Psoas muscle (tissue), 8 donors: ENCODE data around the gene OR56B4. TPM values are rescaled to one million over a fixed set of nuclear protein-coding genes. Genes with fewer than 3 reads are reported as not detected.
"Not testable (repeated sequence)": the region's sequence is repeated elsewhere in the genome, so short reads cannot be mapped to it uniquely, and the experiment has no call there.

Source experiments
- ATAC-seq, 4 donors: fragments of 200-7000 bp; cut with Tn5 transposase; one replicate each; pipeline ENCODE4 v1.9.1; 2020; ENCODE audit warnings: moderate library complexity in 3 of 4, mild to moderate bottlenecking in 2 of 4
- DNase-seq, 2 donors: peaks; one replicate each; pipeline ENCODE4 v3.0.0-alpha.2; 2020
- H3K27ac ChIP-seq: fragments of 200-600 bp; one replicate; pipeline ENCODE4 v1.8.0; 2022
- H3K27me3 ChIP-seq, 3 donors: fragments of 200-600 bp in 1 of 3; one replicate each; pipeline versions ENCODE4 v1.6.1 to v1.8.0; 2013 to 2022; ENCODE audit warnings: low read length in 2 of 3, mild to moderate bottlenecking in 2 of 3, moderate library complexity in 1 of 3; ENCODE audit not compliant: insufficient read depth in 3 of 3
- H3K36me3 ChIP-seq, 2 donors: fragments of 200-600 bp in 1 of 2; one replicate each; pipeline versions ENCODE4 v1.6.1 to v1.8.0; 2013 to 2022; ENCODE audit warnings: low read depth in 1 of 2, mild to moderate bottlenecking in 1 of 2, moderate library complexity in 1 of 2; ENCODE audit not compliant: insufficient read depth in 1 of 2
- H3K4me1 ChIP-seq: fragments of 200-600 bp; one replicate; pipeline ENCODE4 v1.8.0; 2022
- H3K4me3 ChIP-seq: fragments of 200-600 bp; one replicate; pipeline ENCODE4 v1.8.0; 2022; ENCODE audit warnings: mild to moderate bottlenecking
- H3K9me3 ChIP-seq: fragments of 200-600 bp; one replicate; pipeline ENCODE4 v1.8.0; 2022
- CTCF ChIP-seq: fragments of 200-600 bp; IDR thresholded peaks from one replicate; pipeline ENCODE4 v1.8.0; 2022; ENCODE audit warnings: antibody characterized with exemption
- WGBS, 3 donors: extraction: QIAGEN DNeasy Blood & Tissue Kit; methylation state at CpG; one replicate each; pipeline versions ENCODE4 v1.1.6 to v1.1.7; 2013; 5-methylcytosine and 5-hydroxymethylcytosine counted together
- intact Hi-C, 2 donors: fragments of 100-400 bp; cut with DNase I; formaldehyde crosslinking; loops; one replicate each; pipeline versions ENCODE4 v1.11.0 to v1.14.2; 2022
- polyA plus RNA-seq, 3 donors: library from polyadenylated mRNA; stranded (reverse); fragments of 200-250 nt; gene quantifications; one replicate each; pipeline ENCODE4 v1.2.3, GENCODE V29; 2013
- total RNA-seq, 4 donors: library from RNA; stranded (reverse); fragmentation: NEBNext Ultra II Directional in 2 of 4; extraction: Animal tissue kit (Norgen Biotek cat#: 25700) in 2 of 4; gene quantifications; one replicate each; pipeline versions ENCODE4 v1.2.1 to v1.2.4, GENCODE V29; 2021 to 2023
- donor health status: healthy with polysubstance abuse.
- donor health status: DM: no; HTN: no; CAD: no; lungs with moderate emphysema.
- donor health status: Bipolar disorder and iron deficiency.
- donor health status: healthy.
- donor health status: DM: yes; HTN: yes; CAD: no.
- donor health status: DM: no; HTN: no; CAD: no.
- donor health status: DM: no; HTN: no; CAD: no.
- donor health status: DM: yes; HTN: yes; CAD: no.

The OR56B4 gene
- total and polyA plus RNA-seq, 7 donors: not detected

- H3K4me1 ChIP-seq: no peaks in the 10 kb centered on the region
- H3K36me3 ChIP-seq: no peaks in the 10 kb centered on the region
- H3K9me3 ChIP-seq: no peaks in the 10 kb centered on the region
- H3K27ac ChIP-seq: no peak overlapping the region
- no peaks in the 10 kb centered on the region for H3K27me3 ChIP-seq
- no peak overlapping the region for H3K4me3 ChIP-seq
- intact Hi-C loops: no loop called here
- no peak for TF ChIP-seq CTCF
- ATAC-seq (no peak), DNase-seq (no peak)
These were observed 35.5 kb downstream of the OR56B4 start for GRCh38 chr11:6142936-6143335.

GRCh38 chr11:6143737-6144136, 36.3 kb downstream of the OR56B4 start:
- H3K9me3 ChIP-seq, ATAC-seq, H3K27ac ChIP-seq, H3K27me3 ChIP-seq, DNase-seq, H3K36me3 ChIP-seq, intact Hi-C loops, H3K4me3 ChIP-seq, H3K4me1 ChIP-seq: not testable (repeated sequence)
- 65 to 70% (median 67%) methylated on average over 10 to 16 of the region's 21 CpGs for WGBS, 3 donors

GRCh38 chr11:6151117-6151516, 43.6 kb downstream of the OR56B4 start:
- H3K4me1 ChIP-seq: no peaks in the 10 kb centered on the region
- no peaks in the 10 kb centered on the region for H3K27me3 ChIP-seq
- no peak overlapping the region for H3K4me3 ChIP-seq
- no peak for ATAC-seq
- WGBS, 3 donors: 28 to 34% (median 29%) methylated on average over 1 of the region's 1 CpG
- no peak overlapping the region for H3K27ac ChIP-seq
- intact Hi-C loops: no loop called here
- no peak for TF ChIP-seq CTCF
- no peaks in the 10 kb centered on the region for H3K36me3 ChIP-seq
- DNase-seq: no peak
- H3K9me3 ChIP-seq: no peaks in the 10 kb centered on the region

- DNase-seq (no peak), ATAC-seq (no peak)
- 84 to 92% (median 92%) methylated on average over 2 of the region's 2 CpGs for whole genome bisulfite sequencing, 3 donors
- Histone ChIP-seq H3K27me3 (no peaks in the 10 kb centered on the region), H3K36me3 (no peaks in the 10 kb centered on the region), H3K4me3 (no peak overlapping the region), H3K4me1 (no peaks in the 10 kb centered on the region), H3K27ac (no peak overlapping the region), H3K9me3 (no peaks in the 10 kb centered on the region)
- no peak for TF ChIP-seq CTCF
- intact Hi-C loops: no loop called here
These were observed 44.6 kb downstream of the OR56B4 start for GRCh38 chr11:6152126-6152525.

GRCh38 chr11:6156628-6157359, 49.3 kb downstream of the OR56B4 start:
- intact Hi-C loops: no loop called here
- DNase-seq: no peak
- no peak overlapping the region for H3K27ac ChIP-seq
- no peaks in the 10 kb centered on the region for H3K4me1 ChIP-seq
- no peak overlapping the region for H3K4me3 ChIP-seq
- no peaks in the 10 kb centered on the region for H3K27me3 ChIP-seq
- H3K9me3 ChIP-seq: no peaks in the 10 kb centered on the region
- no peak for ATAC-seq
- 70 to 83% (median 75%) methylated on average over 7 of the region's 7 CpGs for WGBS, 3 donors
- TF ChIP-seq CTCF: no peak
- no peaks in the 10 kb centered on the region for H3K36me3 ChIP-seq

Other genes with a start within 250 kb of the OR56B4 start
- gene OR52E8, start 250.0 kb upstream of the OR56B4 start, total RNA-seq: not detected
- gene OR52E8, start 250.0 kb upstream of the OR56B4 start, polyA plus RNA-seq: not detected
- gene OR52E4, start 227.1 kb upstream of the OR56B4 start, total RNA-seq: not detected
- gene OR52E4, start 227.1 kb upstream of the OR56B4 start, polyA plus RNA-seq: not detected
- not detected for gene OR52E5, start 214.5 kb upstream of the OR56B4 start, total RNA-seq
- gene OR52E5, start 214.5 kb upstream of the OR56B4 start, polyA plus RNA-seq: not detected
- gene OR56A3, start 165.4 kb upstream of the OR56B4 start, total RNA-seq: not detected
- not detected for gene OR56A3, start 165.4 kb upstream of the OR56B4 start, polyA plus RNA-seq
- not detected for gene OR56A5, start 139.2 kb upstream of the OR56B4 start, total RNA-seq
- gene OR56A5, start 139.2 kb upstream of the OR56B4 start, polyA plus RNA-seq: not detected
- not detected for gene OR52L1, start 120.7 kb upstream of the OR56B4 start, total RNA-seq
- gene OR52L1, start 120.7 kb upstream of the OR56B4 start, polyA plus RNA-seq: not detected
- gene OR56A4, start 100.7 kb upstream of the OR56B4 start, total RNA-seq: not detected
- gene OR56A4, start 100.7 kb upstream of the OR56B4 start, polyA plus RNA-seq: not detected
- gene OR56A1, start 76.9 kb upstream of the OR56B4 start, total RNA-seq: not detected
- not detected for gene OR56A1, start 76.9 kb upstream of the OR56B4 start, polyA plus RNA-seq
- gene OR52B2, start 62.6 kb downstream of the OR56B4 start, total RNA-seq: not detected
- not detected for gene OR52B2, start 62.6 kb downstream of the OR56B4 start, polyA plus RNA-seq
- not detected for gene OR52W1, start 91.5 kb downstream of the OR56B4 start, total RNA-seq
- not detected for gene OR52W1, start 91.5 kb downstream of the OR56B4 start, polyA plus RNA-seq
- gene C11orf42, start 97.9 kb downstream of the OR56B4 start, total RNA-seq: not detected
- gene C11orf42, start 97.9 kb downstream of the OR56B4 start, polyA plus RNA-seq: not detected
- gene FHIP1B, start 127.0 kb downstream of the OR56B4 start, total RNA-seq: 10 to 100 TPM in 3 of 4 donors, 1 to 10 TPM in 1; 9.1 to 21.6 (median 15.6) TPM
- gene FHIP1B, start 127.0 kb downstream of the OR56B4 start, polyA plus RNA-seq: 10 to 100 TPM; 15.7 to 22.2 (median 20.1) TPM
- gene CNGA4, start 131.4 kb downstream of the OR56B4 start, total RNA-seq: not detected
- under 1 TPM in 2 of 3 donors, not detected in 1; 0.03 to 0.21 TPM for gene CNGA4, start 131.4 kb downstream of the OR56B4 start, polyA plus RNA-seq
- not detected for gene CCKBR, start 152.2 kb downstream of the OR56B4 start, total RNA-seq
- not detected for gene CCKBR, start 152.2 kb downstream of the OR56B4 start, polyA plus RNA-seq
- gene CAVIN3, start 212.8 kb downstream of the OR56B4 start, total RNA-seq: 10 to 100 TPM; 14.2 to 25.5 (median 15.4) TPM
- 10 to 100 TPM; 21.5 to 24.7 (median 23.5) TPM for gene CAVIN3, start 212.8 kb downstream of the OR56B4 start, polyA plus RNA-seq